Measurements from ENCODE around the gene TMEM208. TPM values are rescaled to one million over a fixed set of nuclear protein-coding genes. Genes with fewer than 3 reads are reported as not detected.

The TMEM208 gene
- total and polyA plus RNA-seq, 2 of the 13 experiments (the other 11 are each of a cell fraction or from before 2014, with no cell fraction given) = 58.8 to 72.9 TPM

GRCh38 chr16:67177743-67178699 is 48.9 kb upstream of the TMEM208 start (continued):
- TF ChIP-seq, protein P1, sequence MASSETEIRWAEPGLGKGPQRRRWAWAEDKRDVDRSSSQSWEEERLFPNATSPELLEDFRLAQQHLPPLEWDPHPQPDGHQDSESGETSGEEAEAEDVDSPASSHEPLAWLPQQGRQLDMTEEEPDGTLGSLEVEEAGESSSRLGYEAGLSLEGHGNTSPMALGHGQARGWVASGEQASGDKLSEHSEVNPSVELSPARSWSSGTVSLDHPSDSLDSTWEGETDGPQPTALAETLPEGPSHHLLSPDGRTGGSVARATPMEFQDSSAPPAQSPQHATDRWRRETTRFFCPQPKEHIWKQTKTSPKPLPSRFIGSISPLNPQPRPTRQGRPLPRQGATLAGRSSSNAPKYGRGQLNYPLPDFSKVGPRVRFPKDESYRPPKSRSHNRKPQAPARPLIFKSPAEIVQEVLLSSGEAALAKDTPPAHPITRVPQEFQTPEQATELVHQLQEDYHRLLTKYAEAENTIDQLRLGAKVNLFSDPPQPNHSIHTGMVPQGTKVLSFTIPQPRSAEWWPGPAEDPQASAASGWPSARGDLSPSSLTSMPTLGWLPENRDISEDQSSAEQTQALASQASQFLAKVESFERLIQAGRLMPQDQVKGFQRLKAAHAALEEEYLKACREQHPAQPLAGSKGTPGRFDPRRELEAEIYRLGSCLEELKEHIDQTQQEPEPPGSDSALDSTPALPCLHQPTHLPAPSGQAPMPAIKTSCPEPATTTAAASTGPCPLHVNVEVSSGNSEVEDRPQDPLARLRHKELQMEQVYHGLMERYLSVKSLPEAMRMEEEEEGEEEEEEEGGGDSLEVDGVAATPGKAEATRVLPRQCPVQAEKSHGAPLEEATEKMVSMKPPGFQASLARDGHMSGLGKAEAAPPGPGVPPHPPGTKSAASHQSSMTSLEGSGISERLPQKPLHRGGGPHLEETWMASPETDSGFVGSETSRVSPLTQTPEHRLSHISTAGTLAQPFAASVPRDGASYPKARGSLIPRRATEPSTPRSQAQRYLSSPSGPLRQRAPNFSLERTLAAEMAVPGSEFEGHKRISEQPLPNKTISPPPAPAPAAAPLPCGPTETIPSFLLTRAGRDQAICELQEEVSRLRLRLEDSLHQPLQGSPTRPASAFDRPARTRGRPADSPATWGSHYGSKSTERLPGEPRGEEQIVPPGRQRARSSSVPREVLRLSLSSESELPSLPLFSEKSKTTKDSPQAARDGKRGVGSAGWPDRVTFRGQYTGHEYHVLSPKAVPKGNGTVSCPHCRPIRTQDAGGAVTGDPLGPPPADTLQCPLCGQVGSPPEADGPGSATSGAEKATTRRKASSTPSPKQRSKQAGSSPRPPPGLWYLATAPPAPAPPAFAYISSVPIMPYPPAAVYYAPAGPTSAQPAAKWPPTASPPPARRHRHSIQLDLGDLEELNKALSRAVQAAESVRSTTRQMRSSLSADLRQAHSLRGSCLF (CRISPR knock-in tag; IDR thresholded peaks at IDR 0.05; ENCODE audit: borderline replicate concordance) = no peak
- TF ChIP-seq ZNF687 (CRISPR knock-in tag; IDR thresholded peaks at IDR 0.05) (peak; percentile 93), NFRKB (IDR thresholded peaks at IDR 0.05) (no peak), SP1 (IDR thresholded peaks at IDR 0.05) (no peak), SP1 (CRISPR knock-in tag; IDR thresholded peaks at IDR 0.05) (peak; percentile 48; the same call in 1 of the 2 replicates), ZNF432 (CRISPR knock-in tag; IDR thresholded peaks at IDR 0.05; ENCODE audit: borderline replicate concordance) (no peak), ETV5 (CRISPR knock-in tag; IDR thresholded peaks at IDR 0.05; ENCODE audit: borderline replicate concordance) (peak; percentile 21; the same call in 1 of the 2 replicates), SALL1 (CRISPR knock-in tag; IDR thresholded peaks at IDR 0.05) (peak; percentile 56; the same call in 1 of the 2 replicates), MIXL1 (CRISPR knock-in tag; IDR thresholded peaks at IDR 0.05) (no peak), RNF2 (conservative IDR thresholded peaks at IDR 0.05; ENCODE audit: low read depth) (peak; percentile 59; the same call in 1 of the 2 replicates), ZNF556 (CRISPR knock-in tag; IDR thresholded peaks at IDR 0.05; ENCODE audit: borderline replicate concordance) (peak; percentile 87; the same call in 1 of the 2 replicates), ZNF235 (CRISPR knock-in tag; IDR thresholded peaks at IDR 0.05; ENCODE audit: borderline replicate concordance) (no peak), GATAD2A (CRISPR knock-in tag; IDR thresholded peaks at IDR 0.05) (no peak), ZNF12 (CRISPR knock-in tag; IDR thresholded peaks at IDR 0.05) (0 out of 2 replicates have a peak, but pooled peaks have one; percentile 42), ZNF652 (CRISPR knock-in tag; IDR thresholded peaks at IDR 0.05; ENCODE audit: borderline replicate concordance, low read depth) (no peak)
- TF ChIP-seq, protein P2, sequence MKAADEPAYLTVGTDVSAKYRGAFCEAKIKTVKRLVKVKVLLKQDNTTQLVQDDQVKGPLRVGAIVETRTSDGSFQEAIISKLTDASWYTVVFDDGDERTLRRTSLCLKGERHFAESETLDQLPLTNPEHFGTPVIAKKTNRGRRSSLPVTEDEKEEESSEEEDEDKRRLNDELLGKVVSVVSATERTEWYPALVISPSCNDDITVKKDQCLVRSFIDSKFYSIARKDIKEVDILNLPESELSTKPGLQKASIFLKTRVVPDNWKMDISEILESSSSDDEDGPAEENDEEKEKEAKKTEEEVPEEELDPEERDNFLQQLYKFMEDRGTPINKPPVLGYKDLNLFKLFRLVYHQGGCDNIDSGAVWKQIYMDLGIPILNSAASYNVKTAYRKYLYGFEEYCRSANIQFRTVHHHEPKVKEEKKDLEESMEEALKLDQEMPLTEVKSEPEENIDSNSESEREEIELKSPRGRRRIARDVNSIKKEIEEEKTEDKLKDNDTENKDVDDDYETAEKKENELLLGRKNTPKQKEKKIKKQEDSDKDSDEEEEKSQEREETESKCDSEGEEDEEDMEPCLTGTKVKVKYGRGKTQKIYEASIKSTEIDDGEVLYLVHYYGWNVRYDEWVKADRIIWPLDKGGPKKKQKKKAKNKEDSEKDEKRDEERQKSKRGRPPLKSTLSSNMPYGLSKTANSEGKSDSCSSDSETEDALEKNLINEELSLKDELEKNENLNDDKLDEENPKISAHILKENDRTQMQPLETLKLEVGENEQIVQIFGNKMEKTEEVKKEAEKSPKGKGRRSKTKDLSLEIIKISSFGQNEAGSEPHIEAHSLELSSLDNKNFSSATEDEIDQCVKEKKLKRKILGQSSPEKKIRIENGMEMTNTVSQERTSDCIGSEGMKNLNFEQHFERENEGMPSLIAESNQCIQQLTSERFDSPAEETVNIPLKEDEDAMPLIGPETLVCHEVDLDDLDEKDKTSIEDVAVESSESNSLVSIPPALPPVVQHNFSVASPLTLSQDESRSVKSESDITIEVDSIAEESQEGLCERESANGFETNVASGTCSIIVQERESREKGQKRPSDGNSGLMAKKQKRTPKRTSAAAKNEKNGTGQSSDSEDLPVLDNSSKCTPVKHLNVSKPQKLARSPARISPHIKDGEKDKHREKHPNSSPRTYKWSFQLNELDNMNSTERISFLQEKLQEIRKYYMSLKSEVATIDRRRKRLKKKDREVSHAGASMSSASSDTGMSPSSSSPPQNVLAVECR (CRISPR knock-in tag; IDR thresholded peaks at IDR 0.05; ENCODE audit: borderline replicate concordance) = peak; percentile 80

Measured in HepG2 (cell line).